Measurements from ENCODE around the gene COQ3.
A peak's percentile ranks its signal among the peaks of the same experiment; 100 is the strongest.

Gene COQ3, protein sequence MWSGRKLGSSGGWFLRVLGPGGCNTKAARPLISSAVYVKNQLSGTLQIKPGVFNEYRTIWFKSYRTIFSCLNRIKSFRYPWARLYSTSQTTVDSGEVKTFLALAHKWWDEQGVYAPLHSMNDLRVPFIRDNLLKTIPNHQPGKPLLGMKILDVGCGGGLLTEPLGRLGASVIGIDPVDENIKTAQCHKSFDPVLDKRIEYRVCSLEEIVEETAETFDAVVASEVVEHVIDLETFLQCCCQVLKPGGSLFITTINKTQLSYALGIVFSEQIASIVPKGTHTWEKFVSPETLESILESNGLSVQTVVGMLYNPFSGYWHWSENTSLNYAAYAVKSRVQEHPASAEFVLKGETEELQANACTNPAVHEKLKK

DNA sequence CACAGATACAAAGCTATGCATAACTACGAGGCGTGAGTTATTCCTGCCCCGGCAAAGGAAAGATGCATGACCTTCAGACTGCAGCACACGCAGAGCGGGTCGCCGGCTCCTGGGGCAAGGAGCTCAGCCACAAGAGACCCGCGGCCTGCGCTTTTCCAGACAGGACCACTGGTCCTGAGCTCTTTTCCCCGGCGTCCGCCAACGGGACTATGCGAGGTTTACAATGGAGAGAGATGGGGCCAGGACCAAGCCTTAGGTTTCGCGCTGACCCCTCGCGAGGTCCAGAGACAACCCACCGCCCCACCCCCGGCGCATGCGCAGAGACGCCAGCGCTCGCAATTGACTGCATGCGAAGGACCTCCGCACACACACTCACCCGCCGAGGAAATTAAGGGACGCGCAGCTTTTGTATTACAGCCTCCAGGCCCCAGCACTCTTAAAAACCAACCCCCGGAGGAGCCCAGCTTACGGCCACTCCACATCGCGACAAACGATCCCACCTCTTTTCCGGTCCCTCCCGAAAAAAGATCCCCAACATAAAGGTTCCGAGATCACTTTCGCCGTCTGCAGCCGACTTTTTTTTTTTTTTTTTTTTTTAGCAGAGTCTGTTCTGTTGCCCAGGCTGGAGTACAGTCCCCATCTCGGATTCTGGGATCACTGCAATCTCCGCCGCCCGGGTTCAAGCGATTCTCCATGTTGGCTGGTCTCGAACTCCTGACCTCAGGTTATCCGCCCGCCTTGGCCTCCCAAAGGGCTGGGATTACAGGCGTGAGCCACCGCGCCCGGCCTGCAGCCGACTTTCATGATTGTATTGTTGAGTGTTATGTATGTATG, at the start of gene COQ3:
Gene COQ3, minus strand, starts transcription at position 498 of the 834 bp plus-strand sequence. Its CDS starts 16 bp downstream, at position 482.
- DNase-seq: peak; percentile 72 to 75

DNA sequence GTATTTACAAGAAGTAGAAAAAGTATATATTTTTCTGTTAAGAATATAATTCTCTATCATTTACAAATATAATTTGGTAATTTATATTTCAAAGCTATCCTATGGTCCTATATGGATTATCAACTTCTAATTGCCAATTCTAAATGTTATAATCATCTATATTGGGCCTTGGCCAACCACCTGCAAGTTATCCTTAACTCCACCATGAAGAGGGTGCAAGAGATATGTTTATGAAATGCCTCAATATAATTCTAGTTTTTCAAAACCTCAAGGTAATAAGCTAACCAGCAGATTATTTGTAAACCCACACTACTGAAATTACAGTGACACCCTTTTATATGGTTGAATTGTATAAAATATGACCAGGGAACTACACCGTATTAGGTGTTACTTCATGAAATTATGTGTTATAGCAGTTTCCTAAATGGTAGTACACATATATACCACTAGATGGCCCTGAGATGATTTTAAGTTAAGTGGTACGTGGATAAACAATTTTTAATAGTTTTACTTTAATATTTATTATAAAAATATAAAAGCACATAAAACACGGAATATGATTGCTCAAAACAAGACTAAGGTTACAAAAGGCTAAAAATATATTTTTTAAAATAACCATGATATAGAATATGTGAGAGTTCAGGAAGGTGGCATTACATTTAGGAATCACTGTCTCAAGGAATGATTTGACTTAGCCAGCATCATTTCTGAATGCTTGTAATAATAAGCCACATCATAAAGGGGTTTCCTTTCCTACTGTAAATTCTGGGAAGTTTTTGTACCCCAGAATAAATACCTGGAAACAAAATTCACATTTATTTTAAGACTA, 40.9 kb upstream of the COQ3 start:
- no peak for DNase-seq

- no peak for DNase-seq
Observed at GRCh38 chr6:99432877-99433276, 38.9 kb upstream of the COQ3 start.

- DNase-seq: no peak
Observed at GRCh38 chr6:99431901-99432300, 37.9 kb upstream of the COQ3 start.

DNA sequence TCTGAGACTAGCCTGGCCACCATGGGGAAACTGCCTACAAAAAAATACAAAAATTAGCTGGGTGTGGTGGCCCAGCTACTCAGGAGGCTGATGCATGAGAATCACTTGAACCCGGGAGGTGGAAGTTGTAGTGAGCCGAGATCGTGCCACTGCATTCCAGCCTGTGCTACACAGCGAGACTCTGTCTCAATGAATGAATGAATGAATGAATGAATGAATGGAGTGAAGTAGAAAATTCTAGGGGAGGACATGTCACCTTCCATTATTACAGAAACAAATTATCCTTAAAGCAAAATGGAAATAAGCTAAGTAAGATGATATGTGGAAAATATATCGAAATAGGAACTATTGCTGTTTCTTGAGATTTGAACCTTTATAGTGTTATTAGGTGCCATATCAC, 34.0 kb upstream of the COQ3 start:
- DNase-seq: no peak

DNA sequence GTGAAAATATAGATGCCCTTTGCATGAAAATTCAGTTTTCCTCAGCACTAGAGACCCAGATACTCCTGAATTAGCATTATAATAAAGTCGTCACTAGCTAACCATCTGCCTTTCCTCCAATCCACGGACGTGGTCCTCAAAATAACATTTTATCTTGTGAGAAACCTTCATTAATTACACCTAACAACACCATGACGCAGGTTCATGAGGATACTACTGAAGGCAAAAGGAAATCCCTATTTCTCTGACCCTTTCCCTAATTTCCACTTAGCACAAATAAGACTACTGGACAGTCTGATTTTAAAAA, 32.4 kb upstream of the COQ3 start:
- DNase-seq: no peak

DNA sequence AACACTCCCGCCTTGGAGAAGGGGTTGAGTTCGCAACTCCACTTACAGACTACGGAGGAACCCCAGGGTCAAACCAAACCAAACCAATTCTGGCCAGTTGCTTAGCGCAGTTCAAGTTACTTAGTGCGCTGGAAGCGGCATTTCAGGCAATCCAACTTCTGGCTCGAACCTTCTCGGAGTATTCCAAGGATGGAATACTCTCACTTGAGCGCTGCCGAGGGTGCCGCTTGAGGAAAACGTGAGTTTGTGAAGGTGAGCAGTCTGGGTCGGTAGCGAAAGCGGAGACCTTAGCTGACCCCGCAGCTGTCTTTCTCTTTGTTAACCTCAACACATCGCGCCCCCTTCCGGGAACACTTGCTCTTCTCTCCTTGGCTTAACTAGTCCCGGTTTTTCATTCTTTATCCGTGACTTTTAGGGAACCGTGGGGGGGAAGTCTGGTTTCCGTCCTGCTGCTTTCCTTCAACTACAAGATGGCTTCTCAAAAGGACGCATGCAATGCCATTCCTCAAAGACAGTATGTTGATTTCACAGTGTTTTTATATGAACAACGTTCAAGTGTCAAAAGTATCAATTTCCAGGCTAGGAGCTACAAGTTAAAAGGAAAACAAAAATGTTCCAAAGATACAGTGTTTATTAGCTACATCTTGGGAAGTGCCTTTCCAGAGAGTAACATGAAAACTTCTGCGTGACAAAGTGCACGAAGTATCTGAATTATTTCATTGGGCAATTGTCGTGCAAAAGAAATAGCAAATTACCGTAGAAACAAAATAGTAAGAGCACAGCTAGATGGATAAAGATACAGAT, 31.9 kb upstream of the COQ3 start:
- peak; percentile 74 for DNase-seq

- DNase-seq: peak; percentile 81 to 86
Observed at GRCh38 chr6:99424761-99425646, 31.0 kb upstream of the COQ3 start, which contains the start of gene PNISR. Gene PNISR (minus strand): TSS chr6:99425308. CDS start chr6:99414659, 10,649 bp downstream.

- no peak for DNase-seq
Observed at GRCh38 chr6:99424022-99424421, 30.0 kb upstream of the COQ3 start.

DNA sequence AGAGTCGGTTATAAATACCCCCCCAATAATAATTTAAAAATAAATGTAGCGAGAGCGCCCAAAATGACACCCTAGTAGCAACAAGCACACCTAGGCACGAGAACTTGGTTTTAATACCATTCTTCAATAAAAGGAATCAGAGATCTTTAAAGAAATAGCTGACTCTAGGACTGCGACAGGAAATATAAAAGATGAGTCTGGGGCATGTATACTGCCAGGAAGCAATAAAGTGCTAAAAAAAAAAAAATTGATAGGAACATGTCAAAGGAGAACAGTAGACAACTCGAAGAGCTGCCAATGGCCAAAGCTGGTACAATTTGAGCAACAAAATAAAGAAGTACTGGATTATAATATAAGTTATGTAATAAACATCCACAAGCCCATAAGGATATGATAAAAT, 28.9 kb upstream of the COQ3 start:
- DNase-seq: no peak

- no peak for DNase-seq
Observed at GRCh38 chr6:99416892-99417767, 23.1 kb upstream of the COQ3 start.

DNA sequence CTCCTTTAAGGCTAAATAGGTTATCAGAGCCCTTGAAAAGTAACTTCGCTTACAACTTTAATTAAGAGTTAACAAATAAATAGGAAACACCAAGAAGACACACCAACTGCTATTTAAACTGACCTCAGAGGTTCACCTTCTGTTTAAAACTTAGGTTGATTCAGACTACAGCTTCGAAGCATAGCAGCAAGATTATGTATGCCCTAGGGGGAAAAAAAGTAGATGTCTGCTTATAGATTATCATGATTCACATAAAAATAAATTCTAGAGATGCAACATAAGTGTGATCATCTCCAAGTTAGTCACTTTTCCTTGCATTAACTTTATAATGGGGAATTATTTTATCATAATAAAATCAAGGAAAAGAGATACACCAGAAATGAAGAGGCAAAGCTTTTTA, 22.2 kb upstream of the COQ3 start:
- no peak for DNase-seq

- DNase-seq: no peak
Observed at GRCh38 chr6:99415446-99415845, 21.5 kb upstream of the COQ3 start.

DNA sequence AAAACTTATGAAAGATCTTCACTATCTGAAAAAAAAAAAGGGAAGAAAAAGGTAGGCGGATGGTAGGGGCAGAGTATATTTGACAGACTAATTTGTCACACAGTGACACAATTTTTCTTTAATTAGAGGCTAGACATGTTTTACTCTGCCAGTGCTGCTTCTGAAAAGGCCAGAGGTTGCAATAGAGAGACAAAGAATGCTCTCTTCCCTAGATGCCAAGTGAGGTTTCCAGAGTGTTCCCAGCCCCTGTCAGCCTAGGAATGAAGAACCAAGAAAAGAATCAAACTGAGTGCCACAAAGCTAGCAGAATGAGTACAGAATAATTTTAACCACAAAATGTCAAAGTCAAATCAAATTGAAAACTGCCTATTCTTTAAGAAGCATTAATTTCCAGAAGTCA, 18.1 kb upstream of the COQ3 start:
- no peak for DNase-seq

- DNase-seq: no peak
Observed at GRCh38 chr6:99409672-99410071, 15.7 kb upstream of the COQ3 start.

- no peak for DNase-seq
Observed at GRCh38 chr6:99407076-99407475, 13.1 kb upstream of the COQ3 start.

- DNase-seq: no peak
Observed at GRCh38 chr6:99402448-99402847, 8.5 kb upstream of the COQ3 start.

DNA sequence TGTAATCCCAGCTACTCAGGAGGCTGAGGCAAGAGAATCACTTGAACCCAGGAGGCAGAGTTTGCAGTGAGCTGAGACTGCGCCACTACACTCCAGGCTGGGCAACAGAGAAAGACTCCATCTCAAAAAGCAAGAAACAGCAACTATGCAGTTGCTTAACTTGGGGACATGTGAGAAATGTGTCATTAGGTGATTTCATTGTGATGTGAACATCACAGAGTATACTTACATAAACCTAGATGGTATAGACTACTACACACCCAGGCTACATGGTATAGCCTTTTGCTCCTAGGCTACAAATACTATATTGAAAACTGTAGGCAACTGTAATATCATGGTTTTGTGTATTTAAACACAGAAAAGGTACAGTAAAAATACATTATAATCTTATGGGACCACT, 3.3 kb upstream of the COQ3 start:
- DNase-seq: no peak

DNA sequence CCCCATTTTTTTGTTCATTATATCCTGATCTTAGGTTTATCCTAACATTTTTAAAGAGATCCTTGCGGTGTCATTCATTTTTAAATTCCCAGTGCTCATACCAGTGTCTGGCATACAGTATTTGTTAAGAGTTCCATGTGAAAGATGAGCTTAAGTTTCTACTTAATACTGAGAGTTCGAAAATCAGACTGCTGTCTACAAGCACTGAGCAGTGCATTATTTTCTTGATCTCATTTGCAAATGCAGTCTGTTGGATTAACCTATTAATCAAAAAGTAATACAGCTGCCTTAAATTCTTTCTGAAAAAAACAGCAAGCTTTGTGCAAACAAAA, 663 bp downstream of the COQ3 start:
- DNase-seq: no peak

DNA sequence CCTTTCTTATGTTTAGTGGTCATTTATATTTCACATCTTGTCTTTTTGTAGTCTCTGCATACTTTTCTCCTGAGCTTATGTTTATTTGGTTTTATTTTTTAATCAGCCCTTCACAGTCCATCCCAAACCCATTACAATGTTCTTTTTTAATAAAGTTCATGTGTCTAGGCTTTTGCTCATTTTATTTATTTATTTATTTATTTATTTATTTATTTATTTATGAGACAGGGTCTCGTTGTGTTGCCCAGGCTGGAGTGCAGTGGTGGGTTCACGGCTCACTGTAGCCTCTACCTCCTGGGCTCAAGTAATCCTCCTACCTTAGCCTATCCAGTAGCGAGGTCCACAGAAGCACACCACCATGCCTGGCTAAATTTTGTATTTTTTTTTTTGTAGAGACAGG, 3.1 kb downstream of the COQ3 start:
- DNase-seq: no peak

DNA sequence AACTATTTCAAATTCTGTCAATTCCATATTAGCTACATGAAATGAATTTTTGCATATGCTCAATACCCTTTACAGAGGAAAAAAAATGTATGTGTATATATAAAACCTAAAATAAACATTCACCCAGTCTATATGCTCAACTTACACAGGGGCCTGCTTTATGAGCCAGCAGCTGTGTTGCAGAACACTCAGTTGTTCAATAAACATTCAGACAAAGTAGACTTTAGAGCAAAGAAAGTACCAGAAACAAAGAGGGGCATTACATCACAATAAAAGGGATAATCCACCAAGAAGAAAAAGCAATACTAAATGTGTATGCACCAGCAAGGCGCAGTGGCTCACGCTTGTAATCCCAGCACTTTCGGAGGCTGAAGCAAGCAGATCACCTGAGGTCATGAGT, 9.5 kb downstream of the COQ3 start:
- DNase-seq: no peak
